IPS-20b (cell line): ENCODE results near the gene CYTH2.

ENCODE experiments used
- H3K27ac ChIP-seq: one replicate; pipeline ENCODE4 v1.5.1; 2013; ENCODE audit warnings: low read length
- H3K27me3 ChIP-seq: 2 replicates; pipeline ENCODE4 v1.6.1; 2013; ENCODE audit warnings: mild to moderate bottlenecking, low read length, inconsistent platforms; ENCODE audit not compliant: insufficient read depth
- H3K36me3 ChIP-seq: 2 replicates; pipeline ENCODE4 v1.6.1; 2013; ENCODE audit warnings: low read depth, mild to moderate bottlenecking, inconsistent platforms, low read length, moderate library complexity; ENCODE audit not compliant: insufficient read depth
- H3K4me1 ChIP-seq: 2 replicates; pipeline ENCODE4 v1.6.1; 2013; ENCODE audit warnings: mild to moderate bottlenecking, control low read depth, inconsistent platforms, low read length, moderate library complexity; ENCODE audit not compliant: insufficient read depth
- H3K4me3 ChIP-seq: 2 replicates; pipeline ENCODE4 v1.5.1; 2013; ENCODE audit warnings: mild to moderate bottlenecking, low read length, inconsistent platforms
- H3K9ac ChIP-seq: 2 replicates; pipeline ENCODE4 v1.6.1; 2013; ENCODE audit warnings: low read depth, mild to moderate bottlenecking, inconsistent platforms, low read length, moderate library complexity
- H3K9me3 ChIP-seq: 2 replicates; pipeline ENCODE4 v1.6.1; 2013; ENCODE audit warnings: mild to moderate bottlenecking, low read depth, low read length, inconsistent platforms; ENCODE audit not compliant: insufficient read depth

The CYTH2 gene

DNA sequence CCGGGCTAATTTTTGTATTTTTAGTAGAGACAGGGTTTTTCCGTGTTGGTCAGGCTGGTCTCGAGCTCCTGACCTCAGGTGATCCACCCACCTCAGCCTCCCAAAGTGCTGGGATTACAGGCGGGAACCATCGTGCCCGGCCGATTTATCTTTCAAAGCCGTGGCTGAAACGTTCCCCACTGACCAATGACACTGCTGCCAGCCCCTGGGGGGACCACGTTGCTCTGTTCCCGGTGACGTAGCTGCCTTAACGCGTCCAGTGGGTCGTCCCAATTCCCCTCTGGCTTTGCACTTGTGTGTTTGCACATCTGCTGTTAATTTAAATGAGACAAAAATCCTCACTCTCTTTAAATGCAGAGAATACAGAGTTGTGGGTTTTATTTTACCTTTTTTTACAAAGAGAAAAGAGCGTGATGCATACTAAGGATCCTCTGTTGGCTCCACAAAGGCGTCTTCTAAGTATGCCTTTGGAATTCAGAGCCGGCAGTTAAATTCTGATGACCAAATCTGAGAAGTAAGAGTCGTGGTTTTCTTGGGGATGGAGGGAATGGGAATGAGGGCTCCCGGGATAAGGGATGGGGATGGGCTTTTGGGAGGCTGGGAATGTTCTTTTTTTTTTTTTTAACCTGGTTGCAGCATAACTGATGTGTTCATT lies 61.0 kb downstream of the CYTH2 start:
- no peaks in the 10 kb centered on the region; the same call in 1 of the 2 replicates for H3K4me1 ChIP-seq
- no peaks in the 10 kb centered on the region for H3K36me3 ChIP-seq
- no peak overlapping the region for H3K27ac ChIP-seq
- no peaks in the 10 kb centered on the region for H3K27me3 ChIP-seq
- H3K4me3 ChIP-seq: no peak overlapping the region
- peaks cover 16% of the 10 kb centered on the region for H3K9me3 ChIP-seq
- no peak overlapping the region for H3K9ac ChIP-seq

DNA sequence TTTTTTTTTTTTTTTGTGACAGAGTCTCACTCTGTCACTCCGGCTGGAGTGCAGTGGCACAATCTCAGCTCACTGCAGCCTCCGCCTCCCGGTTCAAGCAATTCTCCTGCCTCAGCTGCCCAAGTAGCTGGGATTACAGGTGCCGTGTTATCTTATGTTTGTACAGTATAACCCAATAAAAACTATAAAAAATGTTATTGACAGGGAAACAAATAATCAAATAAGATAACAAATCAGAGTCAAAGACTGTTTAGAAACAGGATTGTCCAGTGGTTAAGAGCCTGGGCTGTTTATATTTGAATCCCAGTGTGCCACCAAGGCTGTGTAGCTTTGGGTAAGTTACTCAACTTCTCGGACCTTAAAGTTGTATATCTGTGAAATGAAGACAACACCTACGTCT lies 61.6 kb downstream of the CYTH2 start:
- H3K27me3 ChIP-seq: no peaks in the 10 kb centered on the region
- H3K4me3 ChIP-seq: no peak overlapping the region
- peaks cover 16% of the 10 kb centered on the region for H3K9me3 ChIP-seq
- H3K36me3 ChIP-seq: no peaks in the 10 kb centered on the region
- H3K4me1 ChIP-seq: no peaks in the 10 kb centered on the region; the same call in 1 of the 2 replicates
- H3K27ac ChIP-seq: no peak overlapping the region
- no peak overlapping the region for H3K9ac ChIP-seq
